GM18502 (cell line): ENCODE measurements around the gene ETFA.

Source experiments
- ATAC-seq: cut with Tn5 transposase; IDR thresholded peaks from one replicate; pipeline ENCODE4 v1.9.1; 2021; ENCODE audit warnings: mild to moderate bottlenecking; ENCODE audit not compliant: unreplicated experiment, poor library complexity

The ETFA gene

DNA sequence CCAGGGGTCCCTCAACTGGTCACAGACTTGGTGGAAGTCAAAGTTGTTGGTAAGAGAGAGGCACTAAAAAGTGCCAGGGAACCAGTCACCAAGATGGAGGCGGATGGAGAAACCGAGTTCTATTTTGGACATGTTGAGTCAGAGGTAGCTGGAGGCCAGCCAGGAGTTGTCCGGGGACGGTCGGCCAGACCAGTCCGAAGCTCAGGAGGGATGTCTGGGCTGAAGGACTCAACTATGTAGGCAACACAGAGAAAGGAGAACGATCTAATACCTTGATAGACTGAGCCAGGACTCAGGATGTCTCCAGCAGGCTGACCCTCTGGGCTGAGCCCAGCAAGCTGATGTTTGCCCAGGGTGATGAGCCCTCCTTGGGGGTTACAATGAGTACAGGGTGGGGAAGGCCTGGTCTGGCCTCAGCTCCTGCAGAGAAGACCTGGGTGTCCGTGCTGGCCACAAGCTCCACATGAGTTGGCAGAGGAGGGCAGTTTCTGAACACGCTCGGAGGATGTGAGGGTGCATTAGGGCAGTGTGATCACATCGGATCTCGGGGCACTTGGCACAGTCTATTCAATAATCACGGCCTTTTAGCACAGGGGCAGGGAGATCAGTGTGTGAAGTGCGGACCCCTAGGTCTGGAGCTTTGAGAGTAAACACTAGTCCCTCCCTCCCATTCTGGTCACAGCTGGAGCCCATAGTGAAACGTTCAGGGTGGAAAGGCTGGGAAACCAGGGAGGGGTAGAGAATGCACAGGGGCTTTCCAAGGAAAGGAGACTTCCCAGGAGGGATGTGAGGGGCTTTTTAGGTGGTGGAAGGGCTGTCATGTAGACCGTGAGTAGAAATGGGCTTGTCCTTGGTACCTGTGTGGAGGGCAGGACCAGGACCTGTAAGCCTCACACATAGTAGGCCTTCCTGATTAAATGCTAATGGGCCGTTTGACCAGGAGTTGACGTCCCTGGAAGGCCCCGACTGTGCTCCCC lies 111.9 kb downstream of the ETFA start:
- ATAC-seq, result no peak

DNA sequence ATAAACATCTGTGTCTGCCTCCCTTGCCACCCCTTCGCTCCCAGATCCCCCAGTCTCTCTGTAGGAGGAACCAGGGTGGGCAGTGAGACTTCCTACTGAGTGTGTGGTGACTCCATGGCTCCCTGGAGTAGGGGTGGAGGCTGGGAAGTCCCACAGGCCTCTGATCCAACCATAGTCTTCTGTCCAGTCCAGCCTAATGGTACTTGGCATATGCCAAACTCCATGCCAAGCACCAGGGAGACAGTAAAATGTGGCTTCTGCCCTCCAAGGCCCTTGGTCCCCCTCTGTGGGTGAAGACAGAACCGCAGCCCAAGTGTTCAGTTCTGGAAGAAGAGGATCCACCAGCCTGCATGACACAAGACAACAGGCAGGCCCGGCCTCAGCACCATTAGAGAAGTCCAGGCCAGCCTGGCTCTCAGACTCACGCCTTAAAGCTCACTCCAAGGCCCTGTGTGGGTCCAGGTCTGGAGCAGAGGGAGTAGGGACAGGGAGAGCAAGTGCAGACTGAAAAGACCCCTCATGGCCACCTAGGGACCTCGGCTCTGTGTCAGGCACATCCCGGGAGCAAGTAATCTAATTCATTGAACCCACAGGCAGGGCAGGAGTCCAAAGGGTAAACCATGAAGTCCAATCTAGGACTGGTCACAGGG lies 112.7 kb downstream of the ETFA start:
- ATAC-seq, result no peak

GRCh38 chr15:76197703-76198455 lies 113.4 kb downstream of the ETFA start:
- ATAC-seq, result no peak

GRCh38 chr15:76196269-76197231 lies 114.7 kb downstream of the ETFA start:
- ATAC-seq, result no peak

DNA sequence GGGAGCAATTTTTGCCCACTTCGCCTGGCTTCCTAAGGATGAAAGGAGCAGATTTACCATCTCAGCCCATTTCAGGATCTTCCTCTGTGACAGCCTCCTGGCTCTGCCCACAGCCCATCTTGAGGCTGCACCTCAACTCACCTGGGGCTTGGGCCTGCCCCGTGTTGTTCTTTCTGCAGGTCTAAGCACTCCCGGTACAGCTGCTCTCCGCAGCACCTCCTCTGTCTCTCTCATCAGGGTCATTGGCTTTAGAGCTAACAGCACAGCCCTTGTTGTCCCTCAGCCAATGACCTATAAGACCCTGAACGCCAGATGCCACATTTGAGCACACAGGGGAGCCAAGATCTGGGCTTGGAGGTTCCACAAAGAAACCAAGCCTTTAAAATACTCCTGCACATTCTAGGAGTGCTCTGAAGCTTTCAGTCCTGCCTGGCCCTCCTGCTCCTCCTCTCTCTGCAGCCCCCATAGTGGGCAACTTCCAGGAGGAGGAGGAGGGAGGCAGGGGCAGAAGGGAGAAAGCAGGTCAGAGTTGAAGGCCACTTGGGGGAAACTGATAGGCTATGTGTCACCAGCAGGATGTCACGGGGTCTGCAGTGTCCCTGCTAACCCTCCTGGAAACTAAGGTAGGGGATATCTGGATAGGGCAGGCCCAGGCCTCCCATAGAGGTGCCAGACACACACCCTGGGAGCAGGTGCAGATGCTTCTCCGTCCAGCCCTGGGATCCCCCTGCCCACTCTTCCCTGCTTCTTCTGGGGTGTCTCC lies 115.6 kb downstream of the ETFA start:
- ATAC-seq, result no peak

- ATAC-seq, result no peak
These were observed 117.3 kb downstream of the ETFA start for GRCh38 chr15:76193934-76194333.

DNA sequence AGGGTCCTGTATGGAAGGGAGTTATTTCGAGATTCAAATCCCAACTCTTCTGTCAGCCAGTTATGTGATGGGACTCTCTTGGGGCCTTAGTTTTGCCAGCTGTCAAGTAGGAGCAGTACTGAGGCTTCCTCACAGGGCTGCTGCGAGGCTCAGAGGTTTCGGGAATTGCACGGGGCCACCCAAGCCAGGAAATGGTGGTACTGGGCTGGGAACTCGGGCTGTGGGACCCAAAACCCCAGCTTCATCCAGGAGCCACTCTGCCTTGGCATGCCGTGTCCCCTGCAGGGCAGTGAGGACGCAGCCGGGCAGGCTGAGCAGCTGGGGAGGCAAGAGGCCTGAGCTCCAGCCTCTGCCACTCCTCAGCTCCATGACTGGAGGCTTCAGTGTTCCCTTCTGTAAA lies 118.6 kb downstream of the ETFA start:
- ATAC-seq, result no peak

GRCh38 chr15:76191539-76192244 lies 119.6 kb downstream of the ETFA start:
- no peak for ATAC-seq

- ATAC-seq, result peak; percentile 81
These were observed 120.3 kb downstream of the ETFA start for GRCh38 chr15:76190751-76191538.

DNA sequence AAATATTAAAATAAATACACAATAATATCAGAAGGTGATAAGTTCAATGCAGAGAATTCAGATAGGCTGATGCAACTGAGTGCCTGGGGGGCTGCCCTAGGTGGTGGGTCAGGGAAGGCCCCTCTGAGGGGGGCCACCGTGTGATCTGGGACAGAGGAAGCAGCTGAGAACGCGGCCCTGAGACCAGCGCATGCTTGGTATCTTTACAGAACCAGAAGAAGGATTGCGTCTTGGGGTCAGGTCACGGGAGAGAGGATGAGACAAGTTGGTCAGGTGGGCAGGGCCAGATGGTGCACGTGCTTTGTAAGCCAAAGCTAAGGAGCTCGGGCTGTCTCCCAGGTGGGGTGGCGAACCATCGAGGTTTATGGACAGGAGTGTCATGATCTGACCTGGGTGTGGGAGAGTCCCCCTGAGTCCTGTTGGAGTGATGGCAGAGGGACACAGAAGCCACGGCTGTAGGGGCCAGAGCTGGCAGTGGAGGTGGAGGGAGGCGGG lies 121.2 kb downstream of the ETFA start:
- no peak for ATAC-seq

DNA sequence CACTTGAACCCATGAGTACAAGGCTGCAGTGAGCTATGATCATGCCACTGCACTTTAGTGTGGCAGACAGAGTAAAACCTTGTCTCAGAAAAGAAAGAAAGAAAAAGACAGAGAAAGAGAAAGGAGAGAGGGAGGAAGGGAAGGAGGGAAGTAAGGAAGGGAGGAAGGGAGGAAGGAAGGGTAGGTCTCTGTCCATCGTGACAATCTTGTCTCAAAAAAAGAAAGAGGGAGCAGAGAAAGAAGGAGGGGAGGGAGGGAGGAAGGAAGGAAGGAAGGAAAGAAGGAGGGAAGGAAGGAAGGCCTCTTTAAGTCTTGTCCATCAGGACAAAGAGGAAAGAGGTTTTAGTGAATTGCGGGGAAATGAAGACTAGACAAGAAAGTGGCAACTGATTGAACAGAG lies 122.2 kb downstream of the ETFA start:
- ATAC-seq, result no peak

- no peak for ATAC-seq
These were observed 124.1 kb downstream of the ETFA start for GRCh38 chr15:76187163-76187562.

DNA sequence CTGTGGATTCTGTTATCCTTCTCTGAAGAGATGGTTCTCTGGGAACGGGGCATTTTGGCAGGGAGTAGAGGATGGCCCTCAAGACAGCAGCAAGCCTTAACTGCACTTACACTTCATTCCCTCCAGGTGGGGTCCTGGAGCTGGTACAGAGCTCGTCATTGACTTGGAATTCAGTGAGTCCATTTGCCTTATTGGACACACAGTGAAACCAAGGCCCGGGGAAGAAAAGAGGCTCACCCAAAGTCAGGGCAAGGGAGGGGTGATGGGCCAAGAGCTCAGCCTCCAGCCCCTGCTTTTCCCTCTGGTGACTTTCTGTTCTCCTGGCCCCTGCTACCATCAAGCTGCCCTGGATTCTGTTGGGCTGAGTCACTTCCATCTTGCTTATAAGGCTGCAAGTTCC lies 125.6 kb downstream of the ETFA start:
- no peak for ATAC-seq

- ATAC-seq, result no peak
These were observed 126.6 kb downstream of the ETFA start for GRCh38 chr15:76184650-76185035.

- no peak for ATAC-seq
These were observed 127.2 kb downstream of the ETFA start for GRCh38 chr15:76183930-76184649.

DNA sequence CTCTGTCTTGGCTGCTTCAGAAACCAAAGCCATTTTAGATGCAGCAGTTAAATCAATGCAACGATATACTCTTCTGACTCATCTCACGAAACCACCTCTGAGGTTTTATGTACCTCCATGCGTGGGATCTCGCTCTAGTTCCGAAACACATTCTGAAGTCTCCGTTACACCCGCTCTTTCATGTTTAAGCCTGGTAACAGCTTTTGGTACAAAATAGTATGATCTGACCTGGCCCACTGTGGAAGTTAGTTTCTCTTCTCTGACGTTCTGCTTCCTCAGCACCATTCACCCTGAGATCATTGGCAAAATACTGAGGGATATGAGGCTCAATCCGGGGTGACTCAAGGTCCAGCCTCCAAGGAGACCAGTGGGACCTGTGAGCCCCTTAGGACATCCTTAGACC lies 129.6 kb downstream of the ETFA start:
- ATAC-seq, result peak; percentile 66

GRCh38 chr15:76180321-76180720 lies 130.9 kb downstream of the ETFA start:
- ATAC-seq, result no peak
